NCI-H345 treated with DMSO at 0.1 percent for 48 hours (cell line): Measurements from ENCODE around the gene ACAA1.
"Not testable (repeated sequence)": the region's sequence is repeated elsewhere in the genome, so short reads cannot be mapped to it uniquely, and the experiment has no call there.

Experiments
- DNase-seq: peaks from one replicate; lab custom pipeline; 2025; ENCODE audit not compliant: unreplicated experiment; lab: John Stamatoyannopoulos, UW

Gene ACAA1

DNA sequence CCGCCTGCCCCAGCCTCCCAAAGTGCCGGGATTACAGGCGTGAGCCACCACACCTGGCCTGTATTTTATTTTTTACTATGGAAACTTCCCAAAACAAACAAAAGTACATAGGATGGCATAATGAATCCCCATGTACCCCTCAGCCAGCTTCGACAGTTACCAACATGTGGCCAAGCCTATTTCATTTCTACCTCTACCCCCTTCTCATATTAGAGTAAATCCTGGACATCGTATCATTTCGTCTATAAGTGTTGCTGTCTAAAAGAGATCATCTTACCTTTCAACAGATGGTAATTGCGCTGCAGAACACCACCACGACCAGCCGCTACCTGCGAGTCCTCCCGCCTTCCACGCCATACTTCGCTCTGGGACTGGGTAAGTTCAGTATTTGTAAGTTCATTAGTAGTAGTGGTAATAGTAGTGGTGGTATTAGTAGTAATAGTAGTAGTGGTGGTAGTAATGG is 53.0 kb downstream of the ACAA1 start:
- DNase-seq, result no peak

DNA sequence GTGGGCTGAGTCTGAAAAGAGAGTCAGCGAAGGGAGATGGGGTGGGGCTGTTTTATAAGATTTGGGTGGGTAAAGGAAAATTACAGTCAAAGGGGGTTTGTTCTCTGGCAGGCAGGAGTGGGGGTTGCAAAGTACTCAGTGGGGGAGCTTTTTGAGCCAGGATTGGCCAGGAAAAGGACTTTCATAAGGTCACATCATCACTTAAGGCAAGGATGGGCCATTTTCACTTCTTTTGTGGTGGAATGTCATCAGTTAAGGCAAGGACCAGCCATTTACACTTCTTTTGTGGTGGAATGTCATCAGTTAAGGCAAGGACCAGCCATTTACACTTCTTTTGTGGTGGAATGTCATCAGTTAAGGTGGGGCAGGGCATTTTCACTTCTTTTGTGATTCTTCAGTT is 53.7 kb downstream of the ACAA1 start:
- DNase-seq, result not testable (repeated sequence)

DNA sequence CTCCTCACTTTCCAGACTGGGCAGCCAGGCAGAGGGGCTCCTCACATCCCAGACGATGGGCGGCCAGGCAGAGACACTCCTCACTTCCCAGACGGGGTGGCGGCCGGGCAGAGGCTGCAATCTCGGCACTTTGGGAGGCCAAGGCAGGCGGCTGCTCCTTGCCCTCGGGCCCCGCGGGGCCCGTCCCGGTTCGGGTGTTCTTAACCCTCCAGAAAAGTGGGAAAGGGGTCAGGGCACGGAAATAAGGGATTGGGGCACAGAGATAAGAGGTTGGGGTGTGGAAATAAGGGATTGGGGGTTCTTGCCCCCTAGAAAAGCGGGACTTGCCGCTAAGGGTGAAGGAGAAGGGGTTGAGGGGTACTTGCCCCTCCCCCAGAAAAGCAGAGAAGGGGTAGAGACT is 54.6 kb downstream of the ACAA1 start:
- DNase-seq, result not testable (repeated sequence)

DNA sequence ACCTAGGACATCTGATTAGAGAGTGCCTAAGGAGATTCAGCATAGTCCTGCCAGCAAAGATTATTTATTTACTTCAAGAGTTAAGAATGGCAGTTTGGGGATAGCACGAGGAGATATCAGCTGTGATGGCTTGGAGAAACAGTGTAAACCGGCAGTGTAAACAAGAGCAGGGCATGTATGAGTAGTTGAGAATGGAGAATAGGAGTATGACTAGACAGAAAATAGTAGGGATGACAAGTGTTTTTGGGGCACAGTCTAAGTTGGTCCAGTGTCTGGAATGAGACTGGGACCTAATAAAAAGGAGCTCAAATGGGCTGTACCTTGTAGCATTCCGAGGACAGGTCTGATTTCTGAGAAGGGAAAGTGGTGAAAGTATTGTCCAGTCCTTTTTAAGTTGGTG is 59.9 kb downstream of the ACAA1 start:
- not testable (repeated sequence) for DNase-seq
